HG02884 (cell line): ENCODE data around the gene JCHAIN.
"Not testable (repeated sequence)": the region's sequence is repeated elsewhere in the genome, so short reads cannot be mapped to it uniquely, and the experiment has no call there.

Source experiments
- ATAC-seq: cut with Tn5 transposase; IDR thresholded peaks from one replicate; pipeline ENCODE4 v1.9.1; 2021; ENCODE audit warnings: mild to moderate bottlenecking, moderate library complexity; ENCODE audit not compliant: unreplicated experiment

The JCHAIN gene

GRCh38 chr4:70691661-70692060, 25.4 kb upstream of the JCHAIN start:
- no peak for ATAC-seq

GRCh38 chr4:70688795-70689231, 22.5 kb upstream of the JCHAIN start:
- ATAC-seq = no peak

- peak; percentile 90 for ATAC-seq
Measured at GRCh38 chr4:70687821-70688794, 21.8 kb upstream of the JCHAIN start, which contains the start of gene UTP3. Gene UTP3 (plus strand): TSS chr4:70688532. CDS start chr4:70688678, 146 bp downstream.

GRCh38 chr4:70687392-70687791, 21.1 kb upstream of the JCHAIN start:
- ATAC-seq = no peak

- not testable (repeated sequence) for ATAC-seq
Measured at GRCh38 chr4:70682142-70682541, 15.8 kb upstream of the JCHAIN start.

GRCh38 chr4:70681704-70682103, 15.4 kb upstream of the JCHAIN start:
- no peak for ATAC-seq

- ATAC-seq = no peak
Measured at GRCh38 chr4:70680934-70681333, 14.6 kb upstream of the JCHAIN start.

- peak; percentile 84 for ATAC-seq
Measured at GRCh38 chr4:70678383-70678999, 12.2 kb upstream of the JCHAIN start.

GRCh38 chr4:70676554-70677090, 10.3 kb upstream of the JCHAIN start:
- no peak for ATAC-seq

- ATAC-seq = no peak
Measured at GRCh38 chr4:70674731-70675130, 8.4 kb upstream of the JCHAIN start.

GRCh38 chr4:70674191-70674590, 7.9 kb upstream of the JCHAIN start:
- no peak for ATAC-seq

GRCh38 chr4:70671091-70671490, 4.8 kb upstream of the JCHAIN start:
- ATAC-seq = no peak

GRCh38 chr4:70670332-70671014, 4.2 kb upstream of the JCHAIN start:
- ATAC-seq = no peak

- no peak for ATAC-seq
Measured at GRCh38 chr4:70667740-70668535, 1.6 kb upstream of the JCHAIN start.

GRCh38 chr4:70661309-70661922, 4.9 kb downstream of the JCHAIN start:
- ATAC-seq = peak; percentile 91

- no peak for ATAC-seq
Measured at GRCh38 chr4:70660106-70660505, 6.2 kb downstream of the JCHAIN start.

GRCh38 chr4:70658418-70658817, 7.9 kb downstream of the JCHAIN start:
- no peak for ATAC-seq

- no peak for ATAC-seq
Measured at GRCh38 chr4:70657326-70657725, 9.0 kb downstream of the JCHAIN start.

GRCh38 chr4:70654605-70655011, 11.7 kb downstream of the JCHAIN start:
- ATAC-seq = no peak
